ENCODE data around the gene PANX3. TPM values are rescaled to one million over a fixed set of nuclear protein-coding genes. Genes with fewer than 3 reads are reported as not detected.

PANX3 gene
- total and polyA plus RNA-seq, 2 of the 13 experiments (the other 11 are each of a cell fraction or from before 2014, with no cell fraction given): not detected

GRCh38 chr11:124656774-124657630, 45.8 kb downstream of the PANX3 start:
- Histone ChIP-seq H3K27ac (ENCODE audit: extremely low read length, insufficient read depth, low read length) (no peak overlapping the region), H3K27me3 (ENCODE audit: control insufficient read depth in 1 of 2, insufficient read depth in 2 of 2, low read length in 2 of 2) (no peaks in the 10 kb centered on the region), H3K9me3 (ENCODE audit: low read length) (no peaks in the 10 kb centered on the region), H3K79me2 (ENCODE audit: insufficient read depth, low read length) (no peaks in the 10 kb centered on the region), H2AFZ (ENCODE audit: low read length) (no peak overlapping the region), H3K36me3 (replicated peaks in 1 of 2; ENCODE audit: control insufficient read depth in 1 of 2, insufficient read depth in 2 of 2, low read length in 2 of 2) (no peaks in the 10 kb centered on the region), H3K4me3 (replicated peaks in 1 of 3; ENCODE audit: insufficient read depth in 1 of 3, low read depth in 2 of 3, low read length in 3 of 3) (no peak overlapping the region), H3K9ac (ENCODE audit: insufficient read depth, low read depth, low read length) (no peak overlapping the region), H3K4me2 (ENCODE audit: low read depth, low read length) (no peak overlapping the region), H4K20me1 (ENCODE audit: insufficient read depth, low read length) (no peaks in the 10 kb centered on the region), H3K4me1 (ENCODE audit: insufficient read depth, low read length) (no peaks in the 10 kb centered on the region)
- intact Hi-C loops (cut with micrococcal nuclease; ENCODE audit: unreplicated experiment): no loop called here
- no peak for TF ChIP-seq FOXK2 (IDR thresholded peaks at IDR 0.05)
- TF ChIP-seq ZNF580 (CRISPR knock-in tag; IDR thresholded peaks at IDR 0.05; ENCODE audit: borderline replicate concordance, low read depth): no peak
- TF ChIP-seq STAT5B (CRISPR knock-in tag; IDR thresholded peaks at IDR 0.05): no peak
- TF ChIP-seq ONECUT2 (CRISPR knock-in tag; IDR thresholded peaks at IDR 0.05): no peak
- no peak for TF ChIP-seq RORA (CRISPR knock-in tag; IDR thresholded peaks at IDR 0.05)
- TF ChIP-seq ZNF704 (CRISPR knock-in tag; IDR thresholded peaks at IDR 0.05; ENCODE audit: borderline replicate concordance): no peak
- TF ChIP-seq ZNF839 (CRISPR knock-in tag; IDR thresholded peaks at IDR 0.05; ENCODE audit: borderline replicate concordance): no peak
- no peak for TF ChIP-seq CREB3 (CRISPR knock-in tag; IDR thresholded peaks at IDR 0.05)
- no peak for TF ChIP-seq KLF9 (CRISPR knock-in tag; IDR thresholded peaks at IDR 0.05; ENCODE audit: low read depth)
- TF ChIP-seq SMARCE1 (IDR thresholded peaks at IDR 0.05; ENCODE audit: borderline replicate concordance): no peak
- no peak for TF ChIP-seq SOX5 (CRISPR knock-in tag; IDR thresholded peaks at IDR 0.05; ENCODE audit: borderline replicate concordance)
- TF ChIP-seq ZNF775 (CRISPR knock-in tag; IDR thresholded peaks at IDR 0.05; ENCODE audit: borderline replicate concordance): no peak
- DNase-seq (ENCODE audit: low spot score) (no peak), FAIRE-seq (no peak), ATAC-seq (no peak)
- 94% methylated on average over 16 of the region's 16 CpGs for WGBS (ENCODE audit: low lambda C conversion rate)
- ChIA-PET POLR2A (no interaction called here), CTCF (ENCODE audit: low intra/inter-chr PET ratio, low total read pairs) (no interaction called here)
- no TSS peak for BruUV-seq (replicated peaks)
- in situ Hi-C loops (cut with HindIII; ENCODE audit: extremely low pct_ligation_motif_present, low pct_unique_long_range_greater_than_20kb): no loop called here
